Ascending aorta (tissue), 2 donors: ENCODE data around the gene CRACR2B. TPM values are rescaled to one million over a fixed set of nuclear protein-coding genes. Genes with fewer than 3 reads are reported as not detected.

Experiments
- DNase-seq, 2 donors: peaks; one replicate each; pipeline ENCODE4 v3.0.0-alpha.2; 2019; ENCODE audit warnings: low spot score in 2 of 2
- H3K27ac ChIP-seq, 2 donors: fragments of 200-600 bp; sonication (generic); one replicate each; pipeline ENCODE4 v1.5.1; 2016 to 2017; ENCODE audit warnings: mild to moderate bottlenecking in 1 of 2
- H3K27me3 ChIP-seq: fragments of 200-600 bp; sonication (generic); one replicate; pipeline ENCODE4 v1.5.1; 2017
- H3K36me3 ChIP-seq, 2 donors: fragments of 200-600 bp; sonication (generic); one replicate each; pipeline ENCODE4 v1.5.1; 2016
- H3K4me1 ChIP-seq, 2 donors: fragments of 200-600 bp; sonication (generic); one replicate each; pipeline ENCODE4 v1.5.1; 2016 to 2017; ENCODE audit warnings: mild to moderate bottlenecking in 1 of 2
- H3K4me3 ChIP-seq, 2 donors: fragments of 200-600 bp; sonication (generic); one replicate each; pipeline ENCODE4 v1.5.1; 2016 to 2017; ENCODE audit warnings: mild to moderate bottlenecking in 1 of 2
- H3K9me3 ChIP-seq, 2 donors: fragments of 200-600 bp; sonication (generic); one replicate each; pipeline ENCODE4 v1.5.1; 2016
- CTCF ChIP-seq, 3 experiments: fragments of 200-600 bp in 2 of 3; fragments of 450-650 bp in 1 of 3; sonication (generic) in 2 of 3; IDR thresholded peaks; one replicate each; pipeline ENCODE4 v1.5.1; 2016 to 2019; ENCODE audit warnings: antibody characterized with exemption in 3 of 3, mild to moderate bottlenecking in 1 of 3, moderate library complexity in 1 of 3
- intact Hi-C: fragments of 100-400 bp; cut with DNase I; formaldehyde crosslinking; loops from one replicate; pipeline ENCODE4 v1.15.1; 2023
- total RNA-seq: library from RNA; depleted of rRNA; stranded (reverse); fragments of >200 nt; gene quantifications from one replicate; pipeline ENCODE4 v1.1.0, GENCODE V29; 2016

CRACR2B gene
- total RNA-seq, 1 donor from 2014 or later: 20.5 TPM

- Histone ChIP-seq H3K4me3 (no peak overlapping the region), H3K27me3 (no peaks in the 10 kb centered on the region), H3K36me3 (peaks cover 37 to 46% of the 10 kb centered on the region in 2 donors), H3K4me1 (no peaks in the 10 kb centered on the region), H3K9me3 (no peaks in the 10 kb centered on the region), H3K27ac (no peak overlapping the region)
- intact Hi-C loops: no loop called here
- DNase-seq: no peak
- TF ChIP-seq CTCF (IDR thresholded peaks at IDR 0.05): no peak
Observed at GRCh38 chr11:865462-866430, 38.0 kb downstream of the CRACR2B start.

DNA sequence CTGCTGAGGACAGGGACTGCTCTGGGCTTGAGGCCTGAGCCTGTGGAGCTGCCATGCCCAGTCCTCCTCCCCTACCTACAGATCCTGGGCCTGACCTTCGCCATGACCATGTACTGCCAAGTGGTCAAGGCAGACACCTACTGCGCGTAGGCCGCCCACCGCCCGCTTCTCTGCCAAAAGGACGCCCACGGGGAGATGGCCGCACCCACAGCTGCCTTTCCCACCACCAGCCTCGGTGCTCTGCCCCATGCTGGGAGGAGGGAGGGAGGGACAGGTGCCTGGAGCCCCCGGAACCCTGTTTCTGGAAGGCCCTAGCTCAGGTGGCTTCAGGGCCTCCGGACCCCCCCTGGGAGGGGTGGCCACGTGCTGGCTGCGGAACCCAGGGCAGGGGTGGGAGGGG lies 38.8 kb downstream of the CRACR2B start:
- peaks cover 37 to 46% of the 10 kb centered on the region in 2 donors for H3K36me3 ChIP-seq
- H3K27ac ChIP-seq: no peak overlapping the region

GRCh38 chr11:867856-868358 lies 40.2 kb downstream of the CRACR2B start:
- peaks cover 32 to 41% of the 10 kb centered on the region in 2 donors for H3K36me3 ChIP-seq
- intact Hi-C loops: no loop called here
- no peak for DNase-seq

More for the DNA sequence above, 38.8 kb downstream of the CRACR2B start:
- H3K4me3 ChIP-seq: no peak overlapping the region
- intact Hi-C loops: no loop called here
- no peaks in the 10 kb centered on the region for H3K9me3 ChIP-seq
- no peak for DNase-seq
- no peaks in the 10 kb centered on the region for H3K4me1 ChIP-seq
- H3K27me3 ChIP-seq: no peaks in the 10 kb centered on the region
- no peak for TF ChIP-seq CTCF (IDR thresholded peaks at IDR 0.05)

GRCh38 chr11:868394-868793 lies 40.7 kb downstream of the CRACR2B start:
- TF ChIP-seq CTCF (IDR thresholded peaks at IDR 0.05): no peak
- intact Hi-C loops: no loop called here
- H3K4me3 ChIP-seq: no peak overlapping the region
- H3K36me3 ChIP-seq: peaks cover 29 to 36% of the 10 kb centered on the region in 2 donors
- no peak for DNase-seq
- no peaks in the 10 kb centered on the region for H3K27me3 ChIP-seq
- no peaks in the 10 kb centered on the region for H3K9me3 ChIP-seq
- H3K27ac ChIP-seq: no peak overlapping the region
- H3K4me1 ChIP-seq: no peaks in the 10 kb centered on the region

More at GRCh38 chr11:867856-868358, 40.2 kb downstream of the CRACR2B start:
- no peaks in the 10 kb centered on the region for H3K9me3 ChIP-seq
- no peaks in the 10 kb centered on the region for H3K4me1 ChIP-seq
- H3K4me3 ChIP-seq: no peak overlapping the region
- H3K27me3 ChIP-seq: no peaks in the 10 kb centered on the region
- no peak for TF ChIP-seq CTCF (IDR thresholded peaks at IDR 0.05)
- no peak overlapping the region for H3K27ac ChIP-seq

GRCh38 chr11:868802-869201 lies 41.1 kb downstream of the CRACR2B start:
- intact Hi-C loops: no loop called here

More at GRCh38 chr11:868802-869201, 41.1 kb downstream of the CRACR2B start:
- Histone ChIP-seq H3K4me1 (no peaks in the 10 kb centered on the region), H3K27me3 (no peaks in the 10 kb centered on the region), H3K27ac (no peak overlapping the region), H3K36me3 (peaks cover 25 to 33% of the 10 kb centered on the region in 2 donors), H3K4me3 (no peak overlapping the region), H3K9me3 (no peaks in the 10 kb centered on the region)
- DNase-seq: no peak
- no peak for TF ChIP-seq CTCF (IDR thresholded peaks at IDR 0.05)
